ENCODE data around the gene RSPO3. TPM values are rescaled to one million over a fixed set of nuclear protein-coding genes. Genes with fewer than 3 reads are reported as not detected.

RSPO3 gene
- total RNA-seq, 1 experiment from 2014 or later: not detected

- no peak overlapping the region for H3K27ac ChIP-seq (ENCODE audit: low read length)
- H2AFZ ChIP-seq (ENCODE audit: low read length): no peak overlapping the region
- no peaks in the 10 kb centered on the region for H3K79me2 ChIP-seq (ENCODE audit: low read length)
- intact Hi-C loops (cut with micrococcal nuclease): no loop called here
- DNase-seq: no peak
- no TSS peak for BruUV-seq (replicated peaks)
- H3K4me1 ChIP-seq (ENCODE audit: insufficient read depth, low read length): no peaks in the 10 kb centered on the region
- no peaks in the 10 kb centered on the region for H4K20me1 ChIP-seq (ENCODE audit: low read length)
- CTCF ChIA-PET: no interaction called here
- H3K9ac ChIP-seq (ENCODE audit: low read length): no peak overlapping the region
- no peaks in the 10 kb centered on the region for H3K9me3 ChIP-seq (ENCODE audit: low read length)
- H3F3A ChIP-seq (ENCODE audit: low read length, unreplicated experiment): no peaks in the 10 kb centered on the region
- H3K27me3 ChIP-seq (ENCODE audit: low read length): no peaks in the 10 kb centered on the region
- H3K9me2 ChIP-seq (replicated peaks; ENCODE audit: low read length): no peaks in the 10 kb centered on the region
- no peak overlapping the region for H3K4me2 ChIP-seq (ENCODE audit: low read length)
- H3K36me3 ChIP-seq (ENCODE audit: low read depth, low read length): no peaks in the 10 kb centered on the region
- H3K4me3 ChIP-seq (ENCODE audit: low read length): no peak overlapping the region
- TF ChIP-seq EZH2phosphoT487 (IDR thresholded peaks at IDR 0.05; ENCODE audit: borderline replicate concordance, low read length) (no peak), EZH2 (IDR thresholded peaks at IDR 0.05; ENCODE audit: low read length, unreplicated experiment) (no peak), CTCF (conservative IDR thresholded peaks at IDR 0.05; ENCODE audit: low read depth, low read length) (no peak)
- POLR2A ChIA-PET (ENCODE audit: unreplicated experiment): no interaction called here
- no peak for ATAC-seq
Measured at GRCh38 chr6:127083231-127083962, 35.1 kb upstream of the RSPO3 start.

GRCh38 chr6:127083963-127084310 lies 34.5 kb upstream of the RSPO3 start:
- ATAC-seq (no peak), DNase-seq (no peak)
- intact Hi-C loops (cut with micrococcal nuclease): no loop called here
- H3K9me2 ChIP-seq (replicated peaks; ENCODE audit: low read length): no peaks in the 10 kb centered on the region
- no peak overlapping the region for H3K9ac ChIP-seq (ENCODE audit: low read length)
- no peaks in the 10 kb centered on the region for H3K4me1 ChIP-seq (ENCODE audit: insufficient read depth, low read length)
- H3K36me3 ChIP-seq (ENCODE audit: low read depth, low read length): no peaks in the 10 kb centered on the region
- no peak overlapping the region for H2AFZ ChIP-seq (ENCODE audit: low read length)
- H3K27ac ChIP-seq (ENCODE audit: low read length): no peak overlapping the region
- no TSS peak for BruUV-seq (replicated peaks)
- ChIA-PET CTCF (no interaction called here), POLR2A (ENCODE audit: unreplicated experiment) (no interaction called here)
- H3K4me2 ChIP-seq (ENCODE audit: low read length): no peak overlapping the region
- H3F3A ChIP-seq (ENCODE audit: low read length, unreplicated experiment): no peaks in the 10 kb centered on the region
- TF ChIP-seq CTCF (conservative IDR thresholded peaks at IDR 0.05; ENCODE audit: low read depth, low read length) (no peak), EZH2 (IDR thresholded peaks at IDR 0.05; ENCODE audit: low read length, unreplicated experiment) (no peak), EZH2phosphoT487 (IDR thresholded peaks at IDR 0.05; ENCODE audit: borderline replicate concordance, low read length) (no peak)
- no peaks in the 10 kb centered on the region for H4K20me1 ChIP-seq (ENCODE audit: low read length)
- H3K4me3 ChIP-seq (ENCODE audit: low read length): no peak overlapping the region
- H3K9me3 ChIP-seq (ENCODE audit: low read length): no peaks in the 10 kb centered on the region
- H3K27me3 ChIP-seq (ENCODE audit: low read length): no peaks in the 10 kb centered on the region
- no peaks in the 10 kb centered on the region for H3K79me2 ChIP-seq (ENCODE audit: low read length)

GRCh38 chr6:127085181-127085580 lies 33.3 kb upstream of the RSPO3 start:
- H3K9me3 ChIP-seq (ENCODE audit: low read length): no peaks in the 10 kb centered on the region
- ChIA-PET POLR2A (ENCODE audit: unreplicated experiment) (no interaction called here), CTCF (interaction anchor here (0.6 to 0.7 kb wide), 2 partner anchors 422 to 612 kb away, joined by 3 to 6 read pairs; no protein-coding TSS in a partner anchor)
- no peaks in the 10 kb centered on the region for H3K36me3 ChIP-seq (ENCODE audit: low read depth, low read length)
- H3K27me3 ChIP-seq (ENCODE audit: low read length): no peaks in the 10 kb centered on the region
- H3K4me2 ChIP-seq (ENCODE audit: low read length): no peak overlapping the region
- ATAC-seq: no peak
- no peak overlapping the region for H2AFZ ChIP-seq (ENCODE audit: low read length)
- H3K9ac ChIP-seq (ENCODE audit: low read length): no peak overlapping the region
- H3K4me1 ChIP-seq (ENCODE audit: insufficient read depth, low read length): no peaks in the 10 kb centered on the region
- TF ChIP-seq EZH2phosphoT487 (IDR thresholded peaks at IDR 0.05; ENCODE audit: borderline replicate concordance, low read length) (no peak), CTCF (conservative IDR thresholded peaks at IDR 0.05; ENCODE audit: low read depth, low read length) (no peak), EZH2 (IDR thresholded peaks at IDR 0.05; ENCODE audit: low read length, unreplicated experiment) (no peak)
- H3K79me2 ChIP-seq (ENCODE audit: low read length): no peaks in the 10 kb centered on the region
- no peak for DNase-seq
- H3F3A ChIP-seq (ENCODE audit: low read length, unreplicated experiment): no peaks in the 10 kb centered on the region
- no TSS peak for BruUV-seq (replicated peaks)
- no peaks in the 10 kb centered on the region for H3K9me2 ChIP-seq (replicated peaks; ENCODE audit: low read length)
- no peak overlapping the region for H3K27ac ChIP-seq (ENCODE audit: low read length)
- H3K4me3 ChIP-seq (ENCODE audit: low read length): no peak overlapping the region
- intact Hi-C loops (cut with micrococcal nuclease): no loop called here
- H4K20me1 ChIP-seq (ENCODE audit: low read length): no peaks in the 10 kb centered on the region

Measured in PC-3 (cell line).